SK-N-MC (cell line): ENCODE data around the gene SLC9A3.

Experiments
- EZH2 ChIP-seq: fragments of 200-600 bp; sonication (generic); IDR thresholded peaks from one replicate; pipeline ENCODE4 v1.6.1; 2017; ENCODE audit warnings: antibody characterized with exemption
- POLR2AphosphoS5 ChIP-seq: IDR thresholded peaks from 2 replicates; pipeline ENCODE4 v1.6.1; 2012; ENCODE audit warnings: mild to moderate bottlenecking, low read depth, low read length, borderline replicate concordance

DNA sequence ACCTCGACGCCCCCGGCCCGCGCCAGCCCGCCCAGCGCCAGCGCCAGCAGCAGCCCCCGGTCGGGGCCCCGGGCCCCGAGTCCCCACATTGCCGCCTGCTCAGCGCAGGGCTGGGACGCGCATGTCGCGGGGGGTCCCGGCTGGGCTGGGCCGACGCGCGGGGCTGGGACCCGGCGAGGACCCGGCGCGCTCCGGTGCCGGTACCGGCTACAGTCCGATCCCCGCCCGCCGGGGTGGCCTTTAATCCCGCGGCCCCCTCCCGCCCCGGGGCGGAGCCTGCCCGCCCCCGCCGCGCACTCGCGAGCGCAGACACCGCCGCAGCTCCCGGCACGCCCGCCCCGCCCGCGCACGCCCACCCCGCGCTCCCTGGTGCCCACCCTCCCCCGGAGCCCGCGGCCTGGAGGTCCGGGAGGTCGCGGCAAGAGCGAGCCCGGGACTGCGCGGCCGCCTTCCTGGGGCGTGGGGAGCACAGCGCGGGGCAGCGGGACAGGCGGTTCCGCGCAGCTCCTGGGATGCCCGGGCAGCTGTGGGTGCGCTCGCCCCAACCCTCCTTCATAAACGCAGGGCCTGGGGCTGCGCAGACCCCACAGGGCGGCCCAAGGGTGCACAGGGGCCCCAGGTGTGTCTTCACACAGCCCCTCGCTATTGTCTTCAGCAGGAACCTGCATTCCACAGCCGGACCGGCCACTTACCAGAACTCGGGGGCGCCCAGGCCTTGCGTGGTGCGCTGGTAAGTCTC lies at the start of gene SLC9A3:
- TF ChIP-seq POLR2AphosphoS5 (no peak), EZH2 (no peak)
